NCI-H2196 (cell line): ENCODE results near the gene CHST12.

Experiments used
- DNase-seq: peaks from one replicate; lab custom pipeline; 2025; ENCODE audit not compliant: unreplicated experiment; lab: John Stamatoyannopoulos, UW

Gene CHST12

GRCh38 chr7:2403014-2403717 lies at the start of gene CHST12:
Gene CHST12 (plus strand): TSS chr7:2403611. CDS start chr7:2432640, 29,029 bp downstream.
- peak; percentile 96 for DNase-seq

- DNase-seq = peak; percentile 85
These were observed 49.5 kb upstream of the CHST12 start for GRCh38 chr7:2353936-2354185.

GRCh38 chr7:2354186-2354938 lies 49.0 kb upstream of the CHST12 start, which contains the start of gene EIF3B:
Gene EIF3B (plus strand): TSS chr7:2354827. CDS start chr7:2354922, 95 bp downstream.
- DNase-seq = peak; percentile 95

GRCh38 chr7:2354939-2355704 lies 48.3 kb upstream of the CHST12 start:
- no peak for DNase-seq

- DNase-seq = no peak
These were observed 47.8 kb upstream of the CHST12 start for GRCh38 chr7:2355705-2356008.

- DNase-seq = no peak
These were observed 46.2 kb upstream of the CHST12 start for GRCh38 chr7:2357165-2357564.

- DNase-seq = no peak
These were observed 45.8 kb upstream of the CHST12 start for GRCh38 chr7:2357571-2357970.

- no peak for DNase-seq
These were observed 44.4 kb upstream of the CHST12 start for GRCh38 chr7:2358968-2359527.

- DNase-seq = no peak
These were observed 43.8 kb upstream of the CHST12 start for GRCh38 chr7:2359610-2360009.

GRCh38 chr7:2360796-2361195 lies 42.6 kb upstream of the CHST12 start:
- no peak for DNase-seq

GRCh38 chr7:2362385-2363088 lies 40.9 kb upstream of the CHST12 start:
- DNase-seq = no peak

GRCh38 chr7:2369139-2369538 lies 34.3 kb upstream of the CHST12 start:
- no peak for DNase-seq

GRCh38 chr7:2371329-2371728 lies 32.1 kb upstream of the CHST12 start:
- DNase-seq = no peak

- DNase-seq = no peak
These were observed 30.7 kb upstream of the CHST12 start for GRCh38 chr7:2372724-2373123.

- DNase-seq = peak; percentile 59
These were observed 30.3 kb upstream of the CHST12 start for GRCh38 chr7:2373124-2373556.

- DNase-seq = no peak
These were observed 29.8 kb upstream of the CHST12 start for GRCh38 chr7:2373646-2374045.

- DNase-seq = no peak
These were observed 29.0 kb upstream of the CHST12 start for GRCh38 chr7:2374401-2374800.

- no peak for DNase-seq
These were observed 28.3 kb upstream of the CHST12 start for GRCh38 chr7:2374830-2375728.

- no peak for DNase-seq
These were observed 26.9 kb upstream of the CHST12 start for GRCh38 chr7:2376351-2377154.
